A549 (cell line): ENCODE results near the gene CST4. TPM values are rescaled to one million over a fixed set of nuclear protein-coding genes. Genes with fewer than 3 reads are reported as not detected.

Experiments
- ATAC-seq, 2 experiments: fragments of 200-7000 bp in 1 of 2; fragments of >200 bp in 1 of 2; cut with Nextera tagmentation in 1 of 2; cut with Tn5 transposase in 1 of 2; 3 replicates each; pipeline versions ENCODE4 v1.8.0 to v1.9.1; 2018 to 2020; ENCODE audit warnings: mild to moderate bottlenecking in 1 of 2, moderate library complexity in 1 of 2
- CTCF ChIA-PET: fragments of 300-600 bp; sonication (Branson Sonifier 250); formaldehyde crosslinking; extraction: SDS; loops from one replicate; lab custom pipeline; 2021; ENCODE audit warnings: antibody characterized with exemption, inconsistent platforms; lab: Yijun Ruan, JAX
- POLR2A ChIA-PET: fragments of 350-600 bp; formaldehyde crosslinking; extraction: SDS; loops from one replicate; lab custom pipeline; 2021; ENCODE audit warnings: antibody characterized with exemption, inconsistent platforms; lab: Yijun Ruan, JAX
- DNase-seq, 2 experiments: peaks; one replicate each; pipeline versions ENCODE4 v3.0.0 to v3.0.0-alpha.2; 2011 to 2016; ENCODE audit warnings: low read depth in 1 of 2, low spot score in 1 of 2
- FAIRE-seq: peaks from 2 replicates; lab custom pipeline; 2011; peaks lifted over from hg19 to GRCh38; lab: Jason Lieb, UNC
- H3K27ac ChIP-seq, 2 experiments: fragments of >200 bp; sonication (Bioruptor Twin); formaldehyde crosslinking; 3 replicates each; pipeline ENCODE4 v1.5.1; 2016 to 2017
- H3K4me1 ChIP-seq: fragments of >200 bp; sonication (Bioruptor Twin); formaldehyde crosslinking; 3 replicates; pipeline ENCODE4 v1.6.1; 2016
- H3K4me2 ChIP-seq: fragments of >200 bp; sonication (Bioruptor Twin); formaldehyde crosslinking; 3 replicates; pipeline ENCODE4 v1.6.1; 2016
- H3K4me3 ChIP-seq: fragments of >200 bp; sonication (Bioruptor Twin); formaldehyde crosslinking; 3 replicates; pipeline ENCODE4 v1.5.1; 2016
- H3K9me3 ChIP-seq: fragments of >200 bp; sonication (Bioruptor Twin); formaldehyde crosslinking; 3 replicates; pipeline ENCODE4 v1.6.1; 2016
- BHLHE40 ChIP-seq: IDR thresholded peaks from 2 replicates; pipeline ENCODE4 v1.6.1; 2012; ENCODE audit warnings: low read depth, low read length, inconsistent platforms
- CBX2 ChIP-seq: fragments of 200-600 bp; sonication (generic); IDR thresholded peaks from 2 replicates; pipeline ENCODE4 v1.6.1; 2016; ENCODE audit warnings: low read depth, mild to moderate bottlenecking, borderline replicate concordance
- CHD2 ChIP-seq: fragments of 150-350 bp; IDR thresholded peaks from 2 replicates; pipeline ENCODE4 v1.6.1; 2014; ENCODE audit warnings: low read length; ENCODE audit not compliant: partially characterized antibody
- EP300 ChIP-seq, 2 experiments: fragments of >200 bp; sonication (Bioruptor Twin); formaldehyde crosslinking; IDR thresholded peaks; 2 replicates in 1 of 2; 3 replicates in 1 of 2; pipeline ENCODE4 v1.6.1; 2016 to 2017
- FOSB ChIP-seq: fragments of 250-450 bp; sonication (Bioruptor Pico); IDR thresholded peaks from 2 replicates; pipeline ENCODE4 v1.5.0; 2020; ENCODE audit warnings: mild to moderate bottlenecking, moderate library complexity
- FOSL2 ChIP-seq, 2 experiments: fragments of 450-650 bp in 1 of 2; fragments of >200 bp in 1 of 2; sonication (Bioruptor Twin) in 1 of 2; formaldehyde crosslinking; IDR thresholded peaks; 2 replicates each; pipeline versions ENCODE4 v1.5.0 to v1.6.1; 2016 to 2020; ENCODE audit warnings: mild to moderate bottlenecking in 1 of 2, moderate library complexity in 1 of 2
- FOXS1 ChIP-seq: fragments of 250-450 bp; sonication (Bioruptor Pico); IDR thresholded peaks from 2 replicates; pipeline ENCODE4 v1.5.0; 2020; ENCODE audit warnings: mild to moderate bottlenecking, moderate library complexity
- HOXA7 ChIP-seq: fragments of 250-450 bp; sonication (Bioruptor Pico); IDR thresholded peaks from 2 replicates; pipeline ENCODE4 v1.5.0; 2020; ENCODE audit warnings: mild to moderate bottlenecking, moderate library complexity
- HOXB5 ChIP-seq: fragments of 250-450 bp; sonication (Bioruptor Pico); IDR thresholded peaks from 2 replicates; pipeline ENCODE4 v1.5.0; 2020; ENCODE audit warnings: mild to moderate bottlenecking, moderate library complexity
- JUN ChIP-seq, 2 experiments: fragments of >200 bp; sonication (Bioruptor Twin); formaldehyde crosslinking; IDR thresholded peaks; 2 replicates in 1 of 2; 3 replicates in 1 of 2; pipeline ENCODE4 v1.6.1; 2016 to 2017
- KDM1A ChIP-seq: fragments of 200-600 bp; sonication (generic); IDR thresholded peaks from 2 replicates; pipeline ENCODE4 v1.6.1; 2016; ENCODE audit warnings: low read depth, mild to moderate bottlenecking
- KDM5A ChIP-seq: fragments of 200-600 bp; sonication (generic); IDR thresholded peaks from 2 replicates; pipeline ENCODE4 v1.6.1; 2016; ENCODE audit warnings: antibody characterized with exemption, mild to moderate bottlenecking
- NPAS2 ChIP-seq: fragments of 250-450 bp; sonication (Bioruptor Pico); IDR thresholded peaks from 2 replicates; pipeline ENCODE4 v1.8.0; 2022; ENCODE audit warnings: mild to moderate bottlenecking, moderate library complexity, borderline replicate concordance
- NR3C1 ChIP-seq: fragments of >200 bp; sonication (Bioruptor Twin); formaldehyde crosslinking; IDR thresholded peaks from 3 replicates; pipeline ENCODE4 v1.6.1; 2017
- POLR2A ChIP-seq: IDR thresholded peaks from 2 replicates; pipeline ENCODE4 v1.6.1; 2012; ENCODE audit warnings: mild to moderate bottlenecking, low read length
- RAD21 ChIP-seq, 2 experiments: fragments of >200 bp in 1 of 2; sonication (Bioruptor Twin) in 1 of 2; formaldehyde crosslinking in 1 of 2; IDR thresholded peaks in 1 of 2; conservative IDR thresholded peaks in 1 of 2; 2 replicates in 1 of 2; 3 replicates in 1 of 2; pipeline ENCODE4 v1.6.1; 2012 to 2018; ENCODE audit warnings: inconsistent platforms in 1 of 2
- SMC3 ChIP-seq: fragments of >200 bp; sonication (Bioruptor Twin); formaldehyde crosslinking; IDR thresholded peaks from 3 replicates; pipeline ENCODE4 v1.6.1; 2018; ENCODE audit warnings: inconsistent platforms
- SREBF2 ChIP-seq: fragments of 450-650 bp; IDR thresholded peaks from 2 replicates; pipeline ENCODE4 v1.6.1; 2014; ENCODE audit warnings: mild to moderate bottlenecking, moderate library complexity
- TFCP2L1 ChIP-seq: fragments of 250-450 bp; sonication (Bioruptor Pico); IDR thresholded peaks from 2 replicates; pipeline ENCODE4 v1.5.0; 2021; ENCODE audit warnings: mild to moderate bottlenecking
- TP53 ChIP-seq: fragments of 250-450 bp; sonication (Bioruptor Pico); IDR thresholded peaks from 2 replicates; pipeline ENCODE4 v1.5.0; 2021; ENCODE audit warnings: mild to moderate bottlenecking, moderate library complexity
- ZC3H11A ChIP-seq: fragments of 450-650 bp; IDR thresholded peaks from 2 replicates; pipeline ENCODE4 v1.6.1; 2014; ENCODE audit warnings: antibody characterized with exemption, mild to moderate bottlenecking
- ZNF302 ChIP-seq: fragments of 250-450 bp; sonication (Bioruptor Pico); IDR thresholded peaks from 2 replicates; pipeline ENCODE4 v1.9.0; 2021; ENCODE audit warnings: inconsistent platforms, mild to moderate bottlenecking, moderate library complexity
- ZSCAN20 ChIP-seq: fragments of 250-450 bp; sonication (Bioruptor Pico); IDR thresholded peaks from 2 replicates; pipeline ENCODE4 v1.8.0; 2022; ENCODE audit warnings: mild to moderate bottlenecking, moderate library complexity
- WGBS: methylation state at CpG from one replicate; pipeline ENCODE4 v1.1.6; 2017; ENCODE audit errors: missing lambda C conversion rate; 5-methylcytosine and 5-hydroxymethylcytosine counted together
- polyA plus RNA-seq, 4 experiments: library from polyadenylated mRNA; depleted of rRNA in 3 of 4; stranded (reverse); fragments of >200 nt; fragmentation: RNase III in 1 of 4; extraction: RNeasy Plus Mini Kit Qiagen cat#74134 plus additional on column Dnase treatment in 1 of 4; gene quantifications; 2 replicates in 3 of 4; 3 replicates in 1 of 4; pipeline ENCODE4 v1.2.3, GENCODE V29; 2011 to 2017
- TF ChIP-seq, protein P1 (sequence below): fragments of >200 bp; sonication (Bioruptor Twin); formaldehyde crosslinking; IDR thresholded peaks from 3 replicates; pipeline ENCODE4 v1.5.1; 2016
- TF ChIP-seq, protein P2 (sequence below): fragments of >200 bp; sonication (Bioruptor Twin); formaldehyde crosslinking; IDR thresholded peaks from 2 replicates; pipeline ENCODE4 v1.6.1; 2016
- TF ChIP-seq, protein P3 (sequence below): fragments of 250-450 bp; sonication (Bioruptor Pico); IDR thresholded peaks from 2 replicates; pipeline ENCODE4 v1.5.0; 2021; ENCODE audit warnings: mild to moderate bottlenecking, moderate library complexity, borderline replicate concordance

The CST4 gene
- polyA plus RNA-seq, 2 of the 4 experiments (the other 2 are of a cell fraction): not detected

DNA sequence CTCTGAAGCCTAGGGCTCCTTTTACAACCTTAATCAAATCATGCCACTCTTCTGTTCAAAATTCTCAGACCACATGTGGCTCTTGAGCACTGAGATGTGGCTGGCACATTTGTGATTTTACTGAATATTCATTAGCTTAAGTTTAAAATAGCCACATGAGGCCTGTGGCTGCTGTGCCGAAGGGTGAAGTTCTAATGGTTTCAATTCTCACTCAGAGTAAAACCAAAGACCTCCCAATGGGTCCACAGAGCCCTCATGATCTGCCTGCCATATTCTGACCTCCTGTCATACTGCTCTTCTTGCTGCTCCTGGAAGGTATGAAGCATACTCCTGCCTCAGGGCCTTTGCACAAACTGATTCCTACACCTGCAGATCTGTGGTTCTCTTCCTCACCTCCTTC lies 43.3 kb downstream of the CST4 start:
- FAIRE-seq: no peak
- POLR2A ChIA-PET: no interaction called here
- 67% methylated on average over 1 of the region's 1 CpG for WGBS

DNA sequence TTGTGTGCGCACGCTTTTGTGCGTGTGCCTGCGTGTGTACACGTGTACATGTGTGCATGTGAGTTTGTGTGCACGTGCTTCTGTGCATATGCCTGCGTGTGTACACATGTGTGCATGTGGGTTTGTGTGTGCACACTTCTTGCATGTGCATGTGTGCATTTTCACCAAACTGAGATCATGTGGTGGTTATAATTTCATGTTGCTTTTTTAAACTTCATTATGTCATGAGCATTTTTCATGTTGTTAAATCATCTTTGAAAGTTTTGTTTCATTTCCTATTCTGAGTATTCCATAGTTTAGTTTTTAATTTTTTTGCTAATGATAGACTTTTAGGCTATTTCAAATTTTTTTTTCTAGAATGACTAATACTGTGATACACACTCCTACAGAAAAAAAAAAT lies 44.7 kb downstream of the CST4 start:
- CTCF ChIA-PET: no interaction called here
- POLR2A ChIA-PET: no interaction called here
- Histone ChIP-seq H3K4me3 (no peak overlapping the region), H3K4me2 (no peak overlapping the region), H3K9me3 (no peaks in the 10 kb centered on the region), H3K4me1 (no peaks in the 10 kb centered on the region), H3K27ac (no peak overlapping the region)
- DNase-seq (no peak), FAIRE-seq (no peak), ATAC-seq (no peak)
- 0 out of 2 replicates have a peak, but pooled peaks have one; percentile 32 for TF ChIP-seq KDM1A
- no peak for TF ChIP-seq JUN (IDR thresholded peaks at IDR 0.05)
- 88% methylated on average over 7 of the region's 7 CpGs for WGBS

More for the DNA sequence above, 43.3 kb downstream of the CST4 start:
- Histone ChIP-seq H3K27ac (no peak overlapping the region), H3K4me1 (no peaks in the 10 kb centered on the region), H3K4me2 (no peak overlapping the region), H3K9me3 (no peaks in the 10 kb centered on the region), H3K4me3 (no peak overlapping the region)
- TF ChIP-seq, protein P1, sequence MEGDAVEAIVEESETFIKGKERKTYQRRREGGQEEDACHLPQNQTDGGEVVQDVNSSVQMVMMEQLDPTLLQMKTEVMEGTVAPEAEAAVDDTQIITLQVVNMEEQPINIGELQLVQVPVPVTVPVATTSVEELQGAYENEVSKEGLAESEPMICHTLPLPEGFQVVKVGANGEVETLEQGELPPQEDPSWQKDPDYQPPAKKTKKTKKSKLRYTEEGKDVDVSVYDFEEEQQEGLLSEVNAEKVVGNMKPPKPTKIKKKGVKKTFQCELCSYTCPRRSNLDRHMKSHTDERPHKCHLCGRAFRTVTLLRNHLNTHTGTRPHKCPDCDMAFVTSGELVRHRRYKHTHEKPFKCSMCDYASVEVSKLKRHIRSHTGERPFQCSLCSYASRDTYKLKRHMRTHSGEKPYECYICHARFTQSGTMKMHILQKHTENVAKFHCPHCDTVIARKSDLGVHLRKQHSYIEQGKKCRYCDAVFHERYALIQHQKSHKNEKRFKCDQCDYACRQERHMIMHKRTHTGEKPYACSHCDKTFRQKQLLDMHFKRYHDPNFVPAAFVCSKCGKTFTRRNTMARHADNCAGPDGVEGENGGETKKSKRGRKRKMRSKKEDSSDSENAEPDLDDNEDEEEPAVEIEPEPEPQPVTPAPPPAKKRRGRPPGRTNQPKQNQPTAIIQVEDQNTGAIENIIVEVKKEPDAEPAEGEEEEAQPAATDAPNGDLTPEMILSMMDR: no peak
- TF ChIP-seq FOSB (CRISPR knock-in tag): no peak
- no peak for DNase-seq
- CTCF ChIA-PET: interaction anchor here (1.7 kb wide), 1 partner anchor 79 kb away, joined by 3 read pairs; no protein-coding TSS in a partner anchor
- ATAC-seq: no peak

DNA sequence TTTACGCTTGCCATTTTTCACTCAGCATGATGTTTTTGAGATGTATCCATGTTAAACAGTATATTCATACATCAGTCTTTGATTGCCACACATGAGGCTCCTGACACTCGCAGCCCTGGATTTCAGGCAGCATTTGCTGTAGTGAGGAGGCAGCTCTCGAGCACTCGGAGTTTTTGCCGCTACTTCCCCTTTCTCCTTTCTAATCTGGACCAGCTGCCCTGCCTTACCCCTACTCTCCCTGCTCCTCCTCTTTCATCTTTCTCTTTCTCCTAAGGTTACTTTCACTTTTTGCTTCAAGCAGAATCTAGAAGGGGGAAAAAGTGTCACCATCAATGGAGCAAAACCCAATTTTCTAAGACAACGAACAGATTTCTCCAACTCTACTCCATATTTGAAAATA lies 45.2 kb downstream of the CST4 start:
- no peaks in the 10 kb centered on the region for H3K4me1 ChIP-seq

DNA sequence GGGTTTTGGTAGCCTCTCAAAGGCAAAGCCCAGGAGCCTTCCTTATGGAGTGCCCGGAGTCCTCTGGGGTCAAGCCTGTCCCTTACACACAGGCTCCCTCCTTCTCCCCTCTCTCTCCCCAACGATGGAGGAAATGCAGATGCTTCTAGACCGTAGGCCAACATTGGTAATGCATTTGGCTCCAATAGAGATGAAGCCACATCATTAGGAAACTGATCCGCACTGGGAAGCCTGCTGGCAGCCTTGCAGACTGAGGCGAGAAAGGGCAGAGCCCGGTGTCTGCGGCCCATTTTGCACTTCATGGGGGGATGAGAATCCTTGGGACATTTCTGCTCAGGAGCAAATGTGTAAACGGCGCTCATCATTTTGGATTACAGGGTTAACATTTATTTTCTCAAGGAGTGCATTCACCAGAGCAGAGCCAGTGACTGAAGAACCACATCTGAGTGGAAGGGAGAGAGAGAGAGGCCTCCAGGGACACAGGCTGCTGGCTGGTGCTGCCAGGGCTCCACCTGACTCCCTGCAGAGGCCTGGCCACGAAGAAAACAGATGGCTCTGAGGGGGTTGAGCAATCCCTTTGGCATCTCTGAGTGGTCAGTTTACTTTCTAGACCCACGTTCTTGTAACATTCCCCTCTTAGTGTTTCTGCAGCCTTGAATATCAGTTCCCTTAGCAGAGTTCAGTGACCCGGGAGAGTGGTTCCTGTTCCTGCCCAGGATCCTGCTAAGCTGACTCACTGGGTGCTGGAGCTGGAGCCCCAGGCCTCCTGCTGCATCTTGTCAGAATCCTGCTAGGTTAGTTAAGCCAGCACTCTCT lies 46.7 kb downstream of the CST4 start:
- FAIRE-seq: no peak
- H3K4me2 ChIP-seq: no peak overlapping the region
- ATAC-seq: no peak
- H3K4me1 ChIP-seq: peaks cover 4% of the 10 kb centered on the region; the same call in 1 of the 3 replicates
- no peak for DNase-seq
- WGBS: 67% methylated on average over 12 of the region's 12 CpGs
- no peak overlapping the region for H3K4me3 ChIP-seq
- POLR2A ChIA-PET: no interaction called here
- no peak for TF ChIP-seq ZNF302 (CRISPR knock-in tag)
- TF ChIP-seq BHLHE40: no peak
- no peak for TF ChIP-seq FOXS1 (CRISPR knock-in tag)
- no peak for TF ChIP-seq POLR2A
- no peak for TF ChIP-seq SMC3
- TF ChIP-seq KDM1A: no peak
- TF ChIP-seq, protein P2, sequence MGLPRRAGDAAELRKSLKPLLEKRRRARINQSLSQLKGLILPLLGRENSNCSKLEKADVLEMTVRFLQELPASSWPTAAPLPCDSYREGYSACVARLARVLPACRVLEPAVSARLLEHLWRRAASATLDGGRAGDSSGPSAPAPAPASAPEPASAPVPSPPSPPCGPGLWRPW: no peak
- TF ChIP-seq, protein P3, sequence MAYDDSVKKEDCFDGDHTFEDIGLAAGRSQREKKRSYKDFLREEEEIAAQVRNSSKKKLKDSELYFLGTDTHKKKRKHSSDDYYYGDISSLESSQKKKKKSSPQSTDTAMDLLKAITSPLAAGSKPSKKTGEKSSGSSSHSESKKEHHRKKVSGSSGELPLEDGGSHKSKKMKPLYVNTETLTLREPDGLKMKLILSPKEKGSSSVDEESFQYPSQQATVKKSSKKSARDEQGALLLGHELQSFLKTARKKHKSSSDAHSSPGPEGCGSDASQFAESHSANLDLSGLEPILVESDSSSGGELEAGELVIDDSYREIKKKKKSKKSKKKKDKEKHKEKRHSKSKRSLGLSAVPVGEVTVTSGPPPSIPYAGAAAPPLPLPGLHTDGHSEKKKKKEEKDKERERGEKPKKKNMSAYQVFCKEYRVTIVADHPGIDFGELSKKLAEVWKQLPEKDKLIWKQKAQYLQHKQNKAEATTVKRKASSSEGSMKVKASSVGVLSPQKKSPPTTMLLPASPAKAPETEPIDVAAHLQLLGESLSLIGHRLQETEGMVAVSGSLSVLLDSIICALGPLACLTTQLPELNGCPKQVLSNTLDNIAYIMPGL (CRISPR knock-in tag): no peak
- CTCF ChIA-PET: interaction anchor here (1.1 to 1.4 kb wide), 3 partner anchors 16 to 26 kb away, joined by 4 to 6 read pairs (median 4); no protein-coding TSS in a partner anchor
- no peak overlapping the region for H3K27ac ChIP-seq
- no peaks in the 10 kb centered on the region for H3K9me3 ChIP-seq

More for the DNA sequence above, 45.2 kb downstream of the CST4 start:
- H3K4me3 ChIP-seq: no peak overlapping the region
- H3K4me2 ChIP-seq: no peak overlapping the region
- TF ChIP-seq FOXS1 (CRISPR knock-in tag): no peak
- TF ChIP-seq EP300 (IDR thresholded peaks at IDR 0.05): no peak
- TF ChIP-seq HOXA7: no peak
- no peak for TF ChIP-seq NPAS2 (CRISPR knock-in tag)
- TF ChIP-seq, protein P1: no peak
- no peak for TF ChIP-seq KDM5A
- no peak for TF ChIP-seq RAD21 (conservative IDR thresholded peaks at IDR 0.05 in 1 of 2, IDR thresholded peaks at IDR 0.05 in 1 of 2)
- TF ChIP-seq NR3C1: no peak
- no peak for TF ChIP-seq FOSB (CRISPR knock-in tag)
- TF ChIP-seq KDM1A: no peak
- no peak for TF ChIP-seq SREBF2
- TF ChIP-seq TFCP2L1 (CRISPR knock-in tag): no peak
- TF ChIP-seq ZSCAN20 (CRISPR knock-in tag): no peak
- no peak for TF ChIP-seq FOSL2 (IDR thresholded peaks at IDR 0.05)
- TF ChIP-seq FOSL2 (CRISPR knock-in tag; IDR thresholded peaks at IDR 0.05): no peak
- no peak for TF ChIP-seq CHD2
- no peak for TF ChIP-seq HOXB5 (CRISPR knock-in tag)
- TF ChIP-seq CBX2: no peak
- TF ChIP-seq ZC3H11A: no peak
- no peak for TF ChIP-seq TP53 (CRISPR knock-in tag)
- ATAC-seq: no peak
- 92% methylated on average over 6 of the region's 6 CpGs for WGBS
- FAIRE-seq: no peak
- no peak for DNase-seq
- ChIA-PET CTCF (no interaction called here), POLR2A (no interaction called here)
- no peaks in the 10 kb centered on the region for H3K9me3 ChIP-seq
- no peak overlapping the region for H3K27ac ChIP-seq
